Type B pancreatic cell (in vitro differentiated cells): ENCODE measurements around the gene PHYHIPL. TPM values are rescaled to one million over a fixed set of nuclear protein-coding genes. Genes with fewer than 3 reads are reported as not detected.

Experiments used
- DNase-seq: peaks from one replicate; pipeline ENCODE4 v3.0.0; 2021; ENCODE audit warnings: mixed read lengths; ENCODE audit not compliant: unreplicated experiment; ENCODE audit errors: extremely low spot score
- H3K27ac Mint-ChIP-seq: 2 replicates; pipeline ENCODE4 v1.8.0; 2021; ENCODE audit warnings: mild to moderate bottlenecking, mixed read lengths
- H3K27me3 Mint-ChIP-seq: 2 replicates; pipeline ENCODE4 v1.8.0; 2021; ENCODE audit warnings: mixed read lengths
- H3K36me3 Mint-ChIP-seq: 2 replicates; pipeline ENCODE4 v1.8.0; 2021; ENCODE audit warnings: mixed read lengths
- H3K4me1 Mint-ChIP-seq: one replicate; pipeline ENCODE4 v1.8.0; 2021; ENCODE audit warnings: mixed read lengths; ENCODE audit not compliant: unreplicated experiment
- H3K4me3 Mint-ChIP-seq: 2 replicates; pipeline ENCODE4 v1.8.0; 2021; ENCODE audit warnings: mild to moderate bottlenecking, mixed read lengths
- H3K9me3 Mint-ChIP-seq: 2 replicates; pipeline ENCODE4 v1.8.0; 2021; ENCODE audit warnings: mixed read lengths
- total RNA-seq: library from RNA; stranded (reverse); gene quantifications from 2 replicates; pipeline ENCODE4 v1.2.1, GENCODE V29; 2021; ENCODE audit warnings: low replicate concordance
- TF ChIP-seq, protein P1 (sequence below): fragments of 200-600 bp; sonication (generic); conservative IDR thresholded peaks from 2 replicates; pipeline ENCODE4 v1.5.0; 2021; ENCODE audit warnings: antibody characterized with exemption, mild to moderate bottlenecking

Gene PHYHIPL
- total RNA-seq, 1 donor from 2014 or later, result 14.3 TPM

DNA sequence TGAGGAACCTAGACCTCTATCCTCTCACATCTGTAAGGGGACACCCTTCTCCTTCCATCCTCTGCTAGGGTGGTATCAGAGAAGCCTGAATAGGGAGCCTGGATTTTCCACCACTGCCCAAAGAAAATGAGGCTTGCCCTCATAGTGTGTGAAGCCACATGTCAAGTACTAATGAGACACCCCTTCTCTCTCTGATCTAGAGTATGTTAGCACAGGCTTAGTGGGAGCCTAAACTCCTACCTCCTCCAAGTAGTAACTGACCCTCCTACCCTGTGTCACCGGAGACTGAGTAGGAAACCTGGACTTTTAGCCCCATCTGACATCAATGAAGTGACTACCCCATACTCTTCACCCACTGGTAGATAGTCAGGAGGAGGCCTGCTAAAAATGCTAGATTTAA, 65.6 kb downstream of the PHYHIPL start:
- TF ChIP-seq, protein P1, sequence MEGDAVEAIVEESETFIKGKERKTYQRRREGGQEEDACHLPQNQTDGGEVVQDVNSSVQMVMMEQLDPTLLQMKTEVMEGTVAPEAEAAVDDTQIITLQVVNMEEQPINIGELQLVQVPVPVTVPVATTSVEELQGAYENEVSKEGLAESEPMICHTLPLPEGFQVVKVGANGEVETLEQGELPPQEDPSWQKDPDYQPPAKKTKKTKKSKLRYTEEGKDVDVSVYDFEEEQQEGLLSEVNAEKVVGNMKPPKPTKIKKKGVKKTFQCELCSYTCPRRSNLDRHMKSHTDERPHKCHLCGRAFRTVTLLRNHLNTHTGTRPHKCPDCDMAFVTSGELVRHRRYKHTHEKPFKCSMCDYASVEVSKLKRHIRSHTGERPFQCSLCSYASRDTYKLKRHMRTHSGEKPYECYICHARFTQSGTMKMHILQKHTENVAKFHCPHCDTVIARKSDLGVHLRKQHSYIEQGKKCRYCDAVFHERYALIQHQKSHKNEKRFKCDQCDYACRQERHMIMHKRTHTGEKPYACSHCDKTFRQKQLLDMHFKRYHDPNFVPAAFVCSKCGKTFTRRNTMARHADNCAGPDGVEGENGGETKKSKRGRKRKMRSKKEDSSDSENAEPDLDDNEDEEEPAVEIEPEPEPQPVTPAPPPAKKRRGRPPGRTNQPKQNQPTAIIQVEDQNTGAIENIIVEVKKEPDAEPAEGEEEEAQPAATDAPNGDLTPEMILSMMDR, result no peak
- DNase-seq, result no peak
- Mint-ChIP-seq H3K36me3 (peaks cover 40% of the 10 kb centered on the region), H3K27me3 (no peaks in the 10 kb centered on the region), H3K9me3 (no peaks in the 10 kb centered on the region), H3K4me1 (no peaks in the 10 kb centered on the region), H3K27ac (no peak overlapping the region), H3K4me3 (no peak overlapping the region)

DNA sequence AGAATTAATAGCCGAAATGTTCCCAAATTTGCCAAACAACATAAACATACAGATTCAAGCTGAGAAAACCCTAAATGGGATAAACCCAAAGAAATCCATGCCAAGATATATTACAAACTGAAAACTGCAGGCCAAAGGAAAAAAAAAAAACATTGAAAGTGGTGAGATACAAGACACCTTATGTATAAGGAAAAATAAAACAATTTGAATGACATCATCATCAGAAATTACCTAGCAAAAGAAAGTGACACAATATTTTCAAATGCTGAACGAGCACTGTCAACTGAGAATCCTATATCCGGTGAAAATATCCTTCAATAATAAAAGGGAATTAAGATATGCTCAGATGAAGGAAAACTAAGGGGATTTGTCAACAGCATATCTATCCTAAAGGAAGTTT, 66.5 kb downstream of the PHYHIPL start:
- Mint-ChIP-seq H3K27ac (no peak overlapping the region), H3K36me3 (peaks cover 46% of the 10 kb centered on the region), H3K4me1 (no peaks in the 10 kb centered on the region), H3K4me3 (no peak overlapping the region), H3K9me3 (no peaks in the 10 kb centered on the region), H3K27me3 (no peaks in the 10 kb centered on the region)
- TF ChIP-seq, protein P1, result no peak
- DNase-seq, result no peak

DNA sequence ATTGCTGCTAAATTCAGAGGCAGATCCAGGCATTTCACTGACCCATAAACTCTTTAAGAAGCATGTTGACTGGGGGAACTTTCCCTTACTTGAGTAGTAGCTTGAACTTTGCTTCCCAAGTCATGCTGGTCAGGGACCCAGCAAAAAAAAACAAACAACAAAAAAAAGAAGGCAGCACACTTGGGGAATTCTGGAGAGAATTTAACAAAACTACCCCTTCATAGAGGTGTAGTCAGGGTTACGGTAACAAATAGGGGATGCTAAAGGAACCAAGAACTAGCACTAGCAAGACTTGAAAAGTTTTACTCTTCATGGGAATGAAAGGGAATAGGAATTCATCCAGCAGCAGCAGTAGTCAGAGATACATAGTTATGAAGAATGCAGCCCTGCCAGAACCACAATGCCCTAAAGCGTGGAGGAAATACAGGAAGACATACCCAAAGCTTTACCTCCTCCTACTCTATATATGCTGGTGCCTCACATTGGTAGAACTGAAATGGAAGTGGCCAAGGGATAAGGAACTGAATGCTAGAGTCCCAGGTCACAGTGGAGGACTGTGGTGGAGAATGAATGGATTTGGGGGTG, 67.3 kb downstream of the PHYHIPL start:
- TF ChIP-seq, protein P1, result no peak
- no peaks in the 10 kb centered on the region for H3K27me3 Mint-ChIP-seq

DNA sequence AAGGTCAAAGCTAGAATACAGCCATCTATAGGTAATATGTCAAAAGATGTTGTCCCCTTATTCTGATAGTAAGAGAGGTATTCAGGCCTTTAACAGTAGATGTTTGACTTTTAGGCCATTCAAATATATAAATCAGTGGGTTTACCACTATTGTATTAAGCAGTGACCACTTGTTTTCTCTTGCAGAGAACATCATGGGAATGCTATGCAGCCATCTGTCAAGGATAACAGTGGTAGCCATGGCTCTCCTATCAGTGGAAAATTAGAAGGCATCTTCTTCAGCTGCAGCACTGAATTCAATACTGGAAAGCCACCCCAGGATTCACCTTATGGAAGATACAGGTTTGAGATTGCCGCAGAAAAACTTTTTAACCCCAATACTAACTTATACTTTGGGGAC, 68.4 kb downstream of the PHYHIPL start:
- no peaks in the 10 kb centered on the region for H3K4me1 Mint-ChIP-seq
- no peak for DNase-seq

More for the DNA sequence above, 67.3 kb downstream of the PHYHIPL start:
- H3K9me3 Mint-ChIP-seq, result no peaks in the 10 kb centered on the region
- no peak overlapping the region for H3K27ac Mint-ChIP-seq
- H3K4me3 Mint-ChIP-seq, result no peak overlapping the region
- no peak for DNase-seq
- peaks cover 50% of the 10 kb centered on the region for H3K36me3 Mint-ChIP-seq
- no peaks in the 10 kb centered on the region for H3K4me1 Mint-ChIP-seq

DNA sequence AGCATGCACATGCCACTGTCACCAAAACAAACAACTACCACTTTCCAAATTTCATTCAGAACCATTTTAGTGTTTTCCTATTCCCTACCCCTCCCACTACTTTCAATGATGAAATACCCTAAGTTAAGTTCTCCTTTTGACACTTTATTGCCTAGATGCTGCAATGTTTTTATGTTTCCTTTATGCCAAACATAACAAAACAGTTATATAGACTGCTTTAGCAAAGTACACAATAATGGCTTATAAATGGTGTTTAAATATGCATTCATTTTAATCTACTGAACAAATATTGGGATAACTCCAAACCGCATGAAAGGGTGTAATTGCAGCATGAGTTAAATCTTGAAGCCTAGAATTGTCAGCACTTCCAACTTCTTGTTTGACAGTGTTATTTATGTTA, 69.2 kb downstream of the PHYHIPL start:
- TF ChIP-seq, protein P1, result no peak
- Mint-ChIP-seq H3K27ac (no peak overlapping the region), H3K4me1 (no peaks in the 10 kb centered on the region), H3K27me3 (no peaks in the 10 kb centered on the region), H3K36me3 (peaks cover 42% of the 10 kb centered on the region), H3K4me3 (no peak overlapping the region), H3K9me3 (no peaks in the 10 kb centered on the region)
- DNase-seq, result no peak

More for the DNA sequence above, 68.4 kb downstream of the PHYHIPL start:
- no peak overlapping the region for H3K4me3 Mint-ChIP-seq
- no peaks in the 10 kb centered on the region for H3K9me3 Mint-ChIP-seq
- H3K27ac Mint-ChIP-seq, result no peak overlapping the region
- TF ChIP-seq, protein P1, result no peak
- no peaks in the 10 kb centered on the region for H3K27me3 Mint-ChIP-seq
- peaks cover 41% of the 10 kb centered on the region for H3K36me3 Mint-ChIP-seq

DNA sequence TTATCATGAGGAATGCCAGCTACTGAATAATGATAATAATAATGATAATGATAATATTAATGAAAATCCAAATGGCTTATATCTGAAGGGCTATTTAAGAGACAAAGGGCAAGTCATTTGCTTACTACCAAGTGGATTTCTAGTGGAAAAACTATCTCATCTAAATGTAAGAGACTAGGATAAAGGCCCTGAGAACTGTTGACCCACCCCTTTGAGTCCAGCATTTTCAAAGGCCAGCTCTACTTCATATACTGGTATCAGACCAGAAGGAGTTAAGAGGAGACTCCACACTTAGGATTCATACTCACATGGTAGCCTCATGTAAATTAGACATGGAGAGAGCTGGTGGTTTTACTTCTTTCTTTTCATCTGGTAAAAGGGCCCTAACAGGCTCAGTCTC, 76.0 kb downstream of the PHYHIPL start:
- no peak for DNase-seq
- H3K36me3 Mint-ChIP-seq, result peaks cover 17% of the 10 kb centered on the region
- H3K4me1 Mint-ChIP-seq, result no peaks in the 10 kb centered on the region
- H3K27me3 Mint-ChIP-seq, result no peaks in the 10 kb centered on the region
- H3K9me3 Mint-ChIP-seq, result no peaks in the 10 kb centered on the region
- H3K4me3 Mint-ChIP-seq, result no peak overlapping the region
- no peak overlapping the region for H3K27ac Mint-ChIP-seq
- TF ChIP-seq, protein P1, result no peak
